Stomach smooth muscle (tissue), 2 donors: ENCODE measurements around the gene DET1.

ENCODE experiments used
- H3K27ac ChIP-seq: one replicate; pipeline ENCODE4 v1.7.0; 2013; ENCODE audit warnings: mild to moderate bottlenecking, low read length, inconsistent platforms
- H3K27me3 ChIP-seq, 2 donors: one replicate each; pipeline ENCODE4 v1.7.0; 2013; ENCODE audit warnings: low read length in 2 of 2; ENCODE audit not compliant: insufficient read depth in 2 of 2, control insufficient read depth in 1 of 2
- H3K36me3 ChIP-seq, 2 donors: one replicate each; pipeline ENCODE4 v1.7.0; 2013; ENCODE audit warnings: low read length in 2 of 2; ENCODE audit not compliant: control insufficient read depth in 2 of 2, insufficient read depth in 2 of 2
- H3K4me1 ChIP-seq: one replicate; pipeline ENCODE4 v1.7.0; 2013; ENCODE audit warnings: low read length; ENCODE audit not compliant: control insufficient read depth, insufficient read depth
- H3K4me3 ChIP-seq, 2 donors: one replicate each; pipeline ENCODE4 v1.7.0; 2013; ENCODE audit warnings: low read length in 2 of 2
- H3K9ac ChIP-seq, 2 donors: one replicate each; pipeline ENCODE4 v1.7.0; 2013; ENCODE audit warnings: low read length in 2 of 2, mild to moderate bottlenecking in 1 of 2
- H3K9me3 ChIP-seq, 2 donors: one replicate each; pipeline ENCODE4 v1.7.0; 2013; ENCODE audit warnings: low read length in 2 of 2; ENCODE audit not compliant: control insufficient read depth in 2 of 2
- donor health status: healthy.
- donor health status: Pancreatic carcinoma.

The DET1 gene

DNA sequence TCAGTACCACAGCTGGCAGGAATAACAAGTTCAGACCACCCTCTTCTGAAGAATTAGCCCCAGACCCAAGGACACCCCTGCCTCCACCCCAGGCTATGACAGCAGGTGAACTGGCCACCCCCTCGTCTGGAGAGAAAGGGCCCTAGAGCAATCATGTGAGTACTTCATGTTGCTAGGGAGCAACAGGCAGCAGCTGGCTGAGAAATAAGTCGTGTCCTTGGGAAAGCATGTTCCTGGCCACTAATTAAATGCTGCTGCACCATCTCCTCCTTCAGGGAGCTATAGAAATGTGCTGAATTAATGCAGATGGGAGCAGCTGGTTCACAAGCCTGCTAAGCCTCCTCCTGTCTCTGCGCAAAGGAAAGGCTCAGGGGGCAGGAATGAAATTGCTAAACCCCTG lies 47.5 kb downstream of the DET1 start:
- H3K4me1 ChIP-seq, result no peaks in the 10 kb centered on the region
- H3K9ac ChIP-seq, result no peak overlapping the region
- no peaks in the 10 kb centered on the region for H3K9me3 ChIP-seq
- no peak overlapping the region for H3K27ac ChIP-seq
- H3K27me3 ChIP-seq, result no peaks in the 10 kb centered on the region
- H3K4me3 ChIP-seq, result no peak overlapping the region
- H3K36me3 ChIP-seq, result peaks cover 7 to 19% of the 10 kb centered on the region in 2 donors

DNA sequence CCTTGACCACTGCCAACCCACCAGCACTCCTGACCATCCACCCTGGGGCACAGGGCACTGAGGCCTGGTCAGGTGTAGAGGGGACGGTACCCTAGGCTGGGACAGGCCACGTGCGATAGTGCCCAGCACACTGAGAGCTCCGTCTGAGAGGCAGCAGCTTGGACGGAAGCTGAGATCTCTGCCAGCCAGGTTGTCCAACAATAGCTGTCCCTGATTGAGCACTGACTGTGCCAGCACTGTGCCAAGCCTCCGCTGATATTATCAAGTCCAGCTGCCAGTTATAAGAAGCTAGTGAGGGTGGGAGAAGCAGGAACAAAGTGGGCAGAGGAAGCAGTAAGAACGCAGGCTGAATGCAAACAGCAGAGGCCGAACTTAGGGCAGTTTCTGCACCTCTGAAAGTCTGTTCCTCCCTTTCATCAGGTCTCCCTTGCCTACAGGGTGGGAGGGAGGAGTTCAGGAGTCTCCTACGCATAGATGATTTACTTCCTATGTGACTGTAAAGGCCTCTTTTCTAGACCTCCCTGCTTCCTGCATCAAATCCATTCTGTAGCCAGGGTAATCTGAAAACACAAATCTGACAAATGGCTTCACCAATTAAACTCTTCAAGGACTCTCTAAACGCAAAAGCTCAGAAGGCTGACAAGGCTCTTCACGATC lies 49.2 kb downstream of the DET1 start:
- Histone ChIP-seq H3K9ac (no peak overlapping the region), H3K9me3 (no peaks in the 10 kb centered on the region), H3K36me3 (peaks cover 7 to 22% of the 10 kb centered on the region in 2 donors), H3K4me3 (no peak overlapping the region), H3K27ac (no peak overlapping the region), H3K4me1 (no peaks in the 10 kb centered on the region), H3K27me3 (no peaks in the 10 kb centered on the region)

DNA sequence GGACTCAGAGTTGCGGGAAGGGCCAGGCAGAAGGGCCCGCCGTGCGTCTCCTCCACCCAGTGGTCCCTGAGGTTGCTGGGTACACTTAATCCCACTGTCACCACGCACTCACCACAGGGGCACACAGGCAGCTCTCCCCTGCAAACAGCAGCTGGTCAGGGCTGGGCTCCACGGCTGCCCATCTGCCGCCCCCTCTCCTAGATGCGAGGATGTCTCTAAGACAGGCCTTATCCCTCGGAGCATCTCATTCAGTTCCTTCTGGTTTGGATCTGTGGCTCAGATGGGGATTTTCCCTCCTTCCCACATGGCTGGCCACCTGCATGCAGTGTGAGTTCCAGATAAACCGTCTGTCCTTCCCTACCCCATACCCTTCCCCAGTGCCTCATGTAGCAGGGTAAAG lies 52.6 kb downstream of the DET1 start:
- Histone ChIP-seq H3K4me1 (no peaks in the 10 kb centered on the region), H3K27me3 (no peaks in the 10 kb centered on the region), H3K36me3 (peaks cover 5 to 22% of the 10 kb centered on the region in 2 donors), H3K9me3 (no peaks in the 10 kb centered on the region), H3K9ac (no peak overlapping the region), H3K27ac (no peak overlapping the region), H3K4me3 (no peak overlapping the region)

DNA sequence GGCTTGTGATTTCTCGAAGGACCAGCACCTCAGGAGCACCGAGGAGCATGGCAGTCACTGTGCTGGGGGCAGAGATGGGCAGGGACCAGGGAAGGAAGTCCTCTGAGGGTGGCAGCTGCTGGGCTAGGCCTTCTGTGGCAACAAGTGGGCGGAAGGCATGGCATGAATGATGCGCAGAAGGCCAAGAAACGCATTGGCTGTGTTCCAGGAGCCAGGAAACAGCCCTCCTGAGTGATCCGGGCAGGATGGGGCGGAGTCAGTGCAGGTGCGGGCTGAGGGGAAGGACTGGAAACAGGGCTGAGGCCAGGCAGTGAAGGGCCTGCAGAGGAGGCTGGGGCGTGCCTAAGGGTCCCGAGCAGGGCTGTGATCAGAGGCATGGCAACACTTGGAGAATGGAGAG lies 55.3 kb downstream of the DET1 start:
- Histone ChIP-seq H3K9me3 (no peaks in the 10 kb centered on the region), H3K27ac (no peak overlapping the region), H3K9ac (no peak overlapping the region), H3K4me1 (no peaks in the 10 kb centered on the region), H3K4me3 (no peak overlapping the region), H3K27me3 (no peaks in the 10 kb centered on the region), H3K36me3 (peaks cover 0 to 13% of the 10 kb centered on the region in 2 donors)

DNA sequence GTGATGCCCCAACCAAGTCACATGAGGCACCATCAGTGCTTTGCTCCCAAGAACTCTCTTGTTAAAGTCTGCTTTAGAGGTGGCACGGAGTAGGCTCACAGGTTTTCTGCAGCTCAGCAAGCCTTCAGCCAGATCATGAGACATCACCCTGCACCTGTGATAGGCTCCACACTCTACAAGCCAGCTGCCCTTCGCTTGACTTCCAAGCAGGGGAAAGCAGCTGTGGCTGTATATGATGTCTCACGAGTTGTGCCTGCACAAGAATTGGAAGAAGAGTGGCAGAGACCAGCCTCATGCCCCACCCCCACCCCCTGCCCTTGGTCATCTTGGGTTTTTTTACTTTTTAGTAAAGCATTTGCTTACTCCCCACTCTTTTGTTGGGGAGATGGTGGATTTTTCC lies 56.4 kb downstream of the DET1 start:
- H3K36me3 ChIP-seq, result peaks cover 0 to 5% of the 10 kb centered on the region in 2 donors

DNA sequence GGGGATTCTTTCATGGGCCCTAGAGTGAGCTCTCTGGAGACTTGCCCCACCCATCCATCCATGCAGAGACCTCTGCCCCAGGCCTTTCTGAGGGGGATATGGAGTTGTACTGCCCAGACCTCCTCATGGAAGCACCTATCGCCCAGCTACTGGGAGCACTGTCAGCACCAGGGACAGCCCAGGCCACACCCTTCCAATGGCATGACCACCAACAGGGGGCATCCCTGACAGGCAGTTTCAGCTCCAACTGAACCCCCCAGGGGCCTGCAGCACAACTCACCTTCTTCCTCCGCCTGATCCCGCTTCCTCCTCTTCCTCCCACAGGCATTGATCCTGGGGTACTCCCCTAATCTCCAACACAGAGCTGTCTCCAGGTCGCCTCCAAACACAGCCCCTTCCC lies 57.2 kb downstream of the DET1 start:
- Histone ChIP-seq H3K9ac (no peak overlapping the region), H3K27me3 (no peaks in the 10 kb centered on the region)

More for the DNA sequence above, 56.4 kb downstream of the DET1 start:
- Histone ChIP-seq H3K4me3 (no peak overlapping the region), H3K4me1 (no peaks in the 10 kb centered on the region), H3K27ac (no peak overlapping the region), H3K9ac (no peak overlapping the region), H3K9me3 (no peaks in the 10 kb centered on the region), H3K27me3 (no peaks in the 10 kb centered on the region)

GRCh38 chr15:88487796-88488523 lies 58.5 kb downstream of the DET1 start:
- no peaks in the 10 kb centered on the region for H3K4me1 ChIP-seq
- H3K4me3 ChIP-seq, result no peak overlapping the region
- H3K9ac ChIP-seq, result no peak overlapping the region
- no peaks in the 10 kb centered on the region for H3K36me3 ChIP-seq
- no peaks in the 10 kb centered on the region for H3K9me3 ChIP-seq
- no peak overlapping the region for H3K27ac ChIP-seq
- no peaks in the 10 kb centered on the region for H3K27me3 ChIP-seq

More for the DNA sequence above, 57.2 kb downstream of the DET1 start:
- Histone ChIP-seq H3K4me3 (no peak overlapping the region), H3K4me1 (no peaks in the 10 kb centered on the region), H3K9me3 (no peaks in the 10 kb centered on the region), H3K27ac (no peak overlapping the region), H3K36me3 (peaks cover 0 to 2% of the 10 kb centered on the region in 2 donors)

GRCh38 chr15:88487178-88487795 lies 59.2 kb downstream of the DET1 start:
- no peaks in the 10 kb centered on the region for H3K36me3 ChIP-seq
- no peaks in the 10 kb centered on the region for H3K27me3 ChIP-seq
- H3K27ac ChIP-seq, result no peak overlapping the region
- no peaks in the 10 kb centered on the region for H3K9me3 ChIP-seq
- H3K4me3 ChIP-seq, result no peak overlapping the region
- no peak overlapping the region for H3K9ac ChIP-seq
- H3K4me1 ChIP-seq, result no peaks in the 10 kb centered on the region

DNA sequence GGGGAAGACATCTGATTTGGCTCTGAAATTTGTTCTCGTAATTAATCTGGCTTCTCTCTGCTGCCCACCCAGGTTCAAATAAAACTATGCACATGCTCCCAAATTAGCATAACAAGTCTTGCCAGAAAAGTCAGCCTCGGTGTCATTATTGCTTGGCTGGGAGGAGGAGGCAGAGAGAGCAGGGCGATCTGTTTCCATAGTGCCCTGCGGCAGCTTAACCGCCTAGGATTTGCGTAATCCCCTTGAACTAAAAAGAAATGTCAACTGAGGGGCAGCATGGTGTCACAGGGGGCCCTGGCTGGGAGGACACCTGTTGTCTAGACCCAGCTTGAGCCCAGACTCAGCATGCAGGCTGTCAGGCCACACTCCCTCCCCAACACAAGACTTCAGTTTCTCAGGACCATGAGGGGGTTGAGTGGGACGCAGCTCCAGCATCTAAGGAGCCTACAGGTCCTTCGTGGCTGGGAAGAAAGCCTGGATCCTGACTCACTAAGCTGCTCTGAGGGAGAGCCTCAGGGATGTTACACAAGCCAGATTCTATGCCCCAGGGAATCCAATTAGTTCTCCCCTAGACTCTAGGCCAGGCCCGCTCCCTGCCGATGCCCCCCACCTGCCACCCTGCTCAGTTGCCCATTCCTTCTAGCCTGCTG lies 61.7 kb downstream of the DET1 start:
- Histone ChIP-seq H3K9ac (no peak overlapping the region), H3K36me3 (peaks cover 0 to 5% of the 10 kb centered on the region in 2 donors), H3K4me3 (no peak overlapping the region), H3K9me3 (no peaks in the 10 kb centered on the region), H3K27me3 (no peaks in the 10 kb centered on the region), H3K4me1 (no peaks in the 10 kb centered on the region), H3K27ac (no peak overlapping the region)

DNA sequence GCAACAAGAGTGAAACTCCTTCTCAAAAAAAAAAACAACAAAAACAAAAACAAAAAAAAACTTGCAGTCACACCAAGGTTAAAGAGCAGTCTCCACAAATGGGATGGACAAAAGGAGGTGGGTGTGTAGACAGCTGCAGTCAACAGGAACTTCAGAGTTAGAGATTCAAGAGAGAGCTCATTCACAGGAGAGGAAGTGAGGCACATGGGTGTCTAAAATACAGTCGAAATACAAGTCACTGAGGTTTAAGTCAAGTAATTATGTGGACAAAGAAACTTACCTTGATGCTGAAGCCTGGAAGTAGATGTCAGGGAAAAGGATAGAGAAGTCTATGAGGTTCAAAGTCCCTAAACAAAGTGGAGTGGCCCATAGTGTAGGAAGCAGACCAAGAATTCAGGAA lies 64.2 kb downstream of the DET1 start:
- Histone ChIP-seq H3K4me3 (no peak overlapping the region), H3K27ac (no peak overlapping the region), H3K4me1 (no peaks in the 10 kb centered on the region), H3K9ac (no peak overlapping the region), H3K36me3 (peaks cover 5 to 16% of the 10 kb centered on the region in 2 donors), H3K9me3 (no peaks in the 10 kb centered on the region), H3K27me3 (no peaks in the 10 kb centered on the region)
